Measurements from ENCODE around the gene TEAD1.

DNA sequence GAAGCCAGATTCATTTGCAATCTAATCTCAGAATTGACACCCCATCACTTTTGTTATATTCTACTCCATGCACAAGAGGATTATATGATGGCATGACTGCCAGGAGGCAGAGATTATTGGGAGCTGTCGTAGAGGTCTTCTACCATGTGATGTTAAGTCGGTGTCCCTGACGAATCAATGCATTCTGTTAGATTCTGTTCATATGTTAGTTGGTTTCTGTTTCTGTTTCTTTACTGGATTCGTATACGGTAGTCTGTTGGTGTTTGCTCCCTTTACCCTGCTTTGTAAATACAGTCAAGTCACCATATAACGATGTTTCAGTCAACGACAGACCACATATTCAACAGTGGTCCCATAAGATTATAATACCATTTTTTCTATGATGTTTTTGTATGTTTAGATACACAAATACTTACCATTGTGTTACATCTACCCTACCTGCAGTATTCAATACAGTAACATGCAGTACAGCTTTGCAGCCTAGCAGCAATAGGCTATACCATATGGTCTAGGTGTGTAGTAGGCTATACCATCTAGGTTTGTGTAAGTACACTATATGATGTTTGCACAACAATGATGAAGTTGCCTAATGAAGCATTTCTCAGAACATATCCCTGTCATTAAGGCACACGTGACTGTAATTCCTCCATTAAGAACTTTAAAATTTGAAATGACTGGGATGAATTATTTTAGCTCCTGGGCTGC, 312.1 kb downstream of the TEAD1 start:
- TF ChIP-seq POLR2AphosphoS5 (IDR thresholded peaks at IDR 0.05; ENCODE audit: low read depth, low read length) (no peak), TCF7L2 (IDR thresholded peaks at IDR 0.05; ENCODE audit: low read depth, low read length) (no peak)
- TF ChIP-seq, protein P1, sequence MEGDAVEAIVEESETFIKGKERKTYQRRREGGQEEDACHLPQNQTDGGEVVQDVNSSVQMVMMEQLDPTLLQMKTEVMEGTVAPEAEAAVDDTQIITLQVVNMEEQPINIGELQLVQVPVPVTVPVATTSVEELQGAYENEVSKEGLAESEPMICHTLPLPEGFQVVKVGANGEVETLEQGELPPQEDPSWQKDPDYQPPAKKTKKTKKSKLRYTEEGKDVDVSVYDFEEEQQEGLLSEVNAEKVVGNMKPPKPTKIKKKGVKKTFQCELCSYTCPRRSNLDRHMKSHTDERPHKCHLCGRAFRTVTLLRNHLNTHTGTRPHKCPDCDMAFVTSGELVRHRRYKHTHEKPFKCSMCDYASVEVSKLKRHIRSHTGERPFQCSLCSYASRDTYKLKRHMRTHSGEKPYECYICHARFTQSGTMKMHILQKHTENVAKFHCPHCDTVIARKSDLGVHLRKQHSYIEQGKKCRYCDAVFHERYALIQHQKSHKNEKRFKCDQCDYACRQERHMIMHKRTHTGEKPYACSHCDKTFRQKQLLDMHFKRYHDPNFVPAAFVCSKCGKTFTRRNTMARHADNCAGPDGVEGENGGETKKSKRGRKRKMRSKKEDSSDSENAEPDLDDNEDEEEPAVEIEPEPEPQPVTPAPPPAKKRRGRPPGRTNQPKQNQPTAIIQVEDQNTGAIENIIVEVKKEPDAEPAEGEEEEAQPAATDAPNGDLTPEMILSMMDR (IDR thresholded peaks at IDR 0.05), result no peak
- TF ChIP-seq, protein P2, sequence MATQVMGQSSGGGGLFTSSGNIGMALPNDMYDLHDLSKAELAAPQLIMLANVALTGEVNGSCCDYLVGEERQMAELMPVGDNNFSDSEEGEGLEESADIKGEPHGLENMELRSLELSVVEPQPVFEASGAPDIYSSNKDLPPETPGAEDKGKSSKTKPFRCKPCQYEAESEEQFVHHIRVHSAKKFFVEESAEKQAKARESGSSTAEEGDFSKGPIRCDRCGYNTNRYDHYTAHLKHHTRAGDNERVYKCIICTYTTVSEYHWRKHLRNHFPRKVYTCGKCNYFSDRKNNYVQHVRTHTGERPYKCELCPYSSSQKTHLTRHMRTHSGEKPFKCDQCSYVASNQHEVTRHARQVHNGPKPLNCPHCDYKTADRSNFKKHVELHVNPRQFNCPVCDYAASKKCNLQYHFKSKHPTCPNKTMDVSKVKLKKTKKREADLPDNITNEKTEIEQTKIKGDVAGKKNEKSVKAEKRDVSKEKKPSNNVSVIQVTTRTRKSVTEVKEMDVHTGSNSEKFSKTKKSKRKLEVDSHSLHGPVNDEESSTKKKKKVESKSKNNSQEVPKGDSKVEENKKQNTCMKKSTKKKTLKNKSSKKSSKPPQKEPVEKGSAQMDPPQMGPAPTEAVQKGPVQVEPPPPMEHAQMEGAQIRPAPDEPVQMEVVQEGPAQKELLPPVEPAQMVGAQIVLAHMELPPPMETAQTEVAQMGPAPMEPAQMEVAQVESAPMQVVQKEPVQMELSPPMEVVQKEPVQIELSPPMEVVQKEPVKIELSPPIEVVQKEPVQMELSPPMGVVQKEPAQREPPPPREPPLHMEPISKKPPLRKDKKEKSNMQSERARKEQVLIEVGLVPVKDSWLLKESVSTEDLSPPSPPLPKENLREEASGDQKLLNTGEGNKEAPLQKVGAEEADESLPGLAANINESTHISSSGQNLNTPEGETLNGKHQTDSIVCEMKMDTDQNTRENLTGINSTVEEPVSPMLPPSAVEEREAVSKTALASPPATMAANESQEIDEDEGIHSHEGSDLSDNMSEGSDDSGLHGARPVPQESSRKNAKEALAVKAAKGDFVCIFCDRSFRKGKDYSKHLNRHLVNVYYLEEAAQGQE (IDR thresholded peaks at IDR 0.05; ENCODE audit: insufficient read depth in 1 of 2, low read depth in 2 of 2, low read length in 1 of 2), result no peak
